ENCODE measurements around the gene FOXO6. TPM values are rescaled to one million over a fixed set of nuclear protein-coding genes. Genes with fewer than 3 reads are reported as not detected.

FOXO6 gene
- total and polyA plus RNA-seq, 9 of the 15 experiments (the other 6 are each of a cell fraction or from before 2014, with no cell fraction given), result 0.04 to 0.31 (median 0.12) TPM; not detected in 5

DNA sequence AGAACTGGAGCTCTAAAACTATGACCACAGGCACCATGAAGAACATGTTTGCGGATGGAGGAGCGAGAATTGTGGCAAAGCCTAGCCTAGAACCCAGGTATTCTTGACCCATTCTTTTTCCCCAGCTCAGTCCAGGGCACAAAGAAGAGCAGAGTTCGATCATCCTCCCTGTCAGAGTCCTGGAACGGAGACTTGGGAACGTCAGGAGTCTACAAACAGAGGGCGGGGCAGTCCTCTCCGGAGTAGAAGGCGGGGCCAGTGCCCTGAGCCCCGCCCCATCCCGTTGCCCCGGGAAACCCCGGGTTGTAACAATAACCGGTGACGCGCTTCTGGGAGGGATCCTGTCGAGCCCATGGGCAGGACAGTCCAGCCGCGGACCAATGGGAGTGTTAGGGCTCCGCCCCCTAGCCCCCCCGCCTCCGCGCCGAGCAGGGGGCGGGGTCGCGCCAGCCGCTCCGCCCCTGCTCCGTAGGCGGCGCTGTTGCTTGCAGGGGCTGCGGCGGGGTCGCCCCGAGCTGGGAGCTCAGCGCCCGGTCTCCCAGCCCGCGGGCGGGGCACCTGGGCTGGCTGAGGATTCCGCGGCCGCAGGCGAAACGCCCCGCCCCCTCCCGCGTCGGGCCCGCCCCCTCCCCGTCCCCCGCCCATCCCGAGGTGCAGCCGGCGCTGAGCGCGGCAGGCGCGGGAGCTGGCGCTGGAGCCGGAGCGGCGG, at the start of gene FOXO6 (continued):
- TF ChIP-seq, protein P1, sequence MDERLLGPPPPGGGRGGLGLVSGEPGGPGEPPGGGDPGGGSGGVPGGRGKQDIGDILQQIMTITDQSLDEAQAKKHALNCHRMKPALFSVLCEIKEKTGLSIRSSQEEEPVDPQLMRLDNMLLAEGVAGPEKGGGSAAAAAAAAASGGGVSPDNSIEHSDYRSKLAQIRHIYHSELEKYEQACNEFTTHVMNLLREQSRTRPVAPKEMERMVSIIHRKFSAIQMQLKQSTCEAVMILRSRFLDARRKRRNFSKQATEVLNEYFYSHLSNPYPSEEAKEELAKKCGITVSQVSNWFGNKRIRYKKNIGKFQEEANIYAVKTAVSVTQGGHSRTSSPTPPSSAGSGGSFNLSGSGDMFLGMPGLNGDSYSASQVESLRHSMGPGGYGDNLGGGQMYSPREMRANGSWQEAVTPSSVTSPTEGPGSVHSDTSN (CRISPR knock-in tag; IDR thresholded peaks at IDR 0.05; ENCODE audit: low read depth), result no peak
- TF ChIP-seq, protein P1 (tag; conservative IDR thresholded peaks at IDR 0.05; ENCODE audit: low read depth), result no peak
- TF ChIP-seq, protein P2, sequence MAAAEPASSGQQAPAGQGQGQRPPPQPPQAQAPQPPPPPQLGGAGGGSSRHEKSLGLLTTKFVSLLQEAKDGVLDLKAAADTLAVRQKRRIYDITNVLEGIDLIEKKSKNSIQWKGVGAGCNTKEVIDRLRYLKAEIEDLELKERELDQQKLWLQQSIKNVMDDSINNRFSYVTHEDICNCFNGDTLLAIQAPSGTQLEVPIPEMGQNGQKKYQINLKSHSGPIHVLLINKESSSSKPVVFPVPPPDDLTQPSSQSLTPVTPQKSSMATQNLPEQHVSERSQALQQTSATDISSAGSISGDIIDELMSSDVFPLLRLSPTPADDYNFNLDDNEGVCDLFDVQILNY (CRISPR knock-in tag; IDR thresholded peaks at IDR 0.05), result no peak
- TF ChIP-seq, protein P3, sequence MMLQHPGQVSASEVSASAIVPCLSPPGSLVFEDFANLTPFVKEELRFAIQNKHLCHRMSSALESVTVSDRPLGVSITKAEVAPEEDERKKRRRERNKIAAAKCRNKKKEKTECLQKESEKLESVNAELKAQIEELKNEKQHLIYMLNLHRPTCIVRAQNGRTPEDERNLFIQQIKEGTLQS (IDR thresholded peaks at IDR 0.05), result no peak
- TF ChIP-seq, protein P3 (CRISPR knock-in tag; conservative IDR thresholded peaks at IDR 0.05), result no peak
- TF ChIP-seq PRPF4 (IDR thresholded peaks at IDR 0.05; ENCODE audit: insufficient read depth, low read depth, low read length, poor library complexity, severe bottlenecking) (no peak), HIVEP1 (CRISPR knock-in tag; IDR thresholded peaks at IDR 0.05) (0 out of 2 replicates have a peak, but pooled peaks have one; percentile 66), ZNF444 (CRISPR knock-in tag; IDR thresholded peaks at IDR 0.05) (no peak), FUS (optimal IDR thresholded peaks at IDR 0.05; ENCODE audit: low read depth, low read length) (no peak), EWSR1 (IDR thresholded peaks at IDR 0.05; ENCODE audit: borderline replicate concordance, low read depth, partially characterized antibody) (no peak), RAD51 (IDR thresholded peaks at IDR 0.05; ENCODE audit: borderline replicate concordance, low read depth) (no peak), CREM (IDR thresholded peaks at IDR 0.05; ENCODE audit: low read depth) (peak; percentile 61), CBX5 (IDR thresholded peaks at IDR 0.05; ENCODE audit: borderline replicate concordance, low read depth) (no peak), FIP1L1 (IDR thresholded peaks at IDR 0.05; ENCODE audit: low read depth, low read length, poor library complexity, severe bottlenecking) (peak; percentile 34)
- TF ChIP-seq, protein P4, sequence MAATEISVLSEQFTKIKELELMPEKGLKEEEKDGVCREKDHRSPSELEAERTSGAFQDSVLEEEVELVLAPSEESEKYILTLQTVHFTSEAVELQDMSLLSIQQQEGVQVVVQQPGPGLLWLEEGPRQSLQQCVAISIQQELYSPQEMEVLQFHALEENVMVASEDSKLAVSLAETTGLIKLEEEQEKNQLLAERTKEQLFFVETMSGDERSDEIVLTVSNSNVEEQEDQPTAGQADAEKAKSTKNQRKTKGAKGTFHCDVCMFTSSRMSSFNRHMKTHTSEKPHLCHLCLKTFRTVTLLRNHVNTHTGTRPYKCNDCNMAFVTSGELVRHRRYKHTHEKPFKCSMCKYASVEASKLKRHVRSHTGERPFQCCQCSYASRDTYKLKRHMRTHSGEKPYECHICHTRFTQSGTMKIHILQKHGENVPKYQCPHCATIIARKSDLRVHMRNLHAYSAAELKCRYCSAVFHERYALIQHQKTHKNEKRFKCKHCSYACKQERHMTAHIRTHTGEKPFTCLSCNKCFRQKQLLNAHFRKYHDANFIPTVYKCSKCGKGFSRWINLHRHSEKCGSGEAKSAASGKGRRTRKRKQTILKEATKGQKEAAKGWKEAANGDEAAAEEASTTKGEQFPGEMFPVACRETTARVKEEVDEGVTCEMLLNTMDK (IDR thresholded peaks at IDR 0.05; ENCODE audit: borderline replicate concordance, insufficient read depth, low read depth, low read length, poor library complexity, severe bottlenecking), result peak; percentile 50
- TF ChIP-seq, protein P5, sequence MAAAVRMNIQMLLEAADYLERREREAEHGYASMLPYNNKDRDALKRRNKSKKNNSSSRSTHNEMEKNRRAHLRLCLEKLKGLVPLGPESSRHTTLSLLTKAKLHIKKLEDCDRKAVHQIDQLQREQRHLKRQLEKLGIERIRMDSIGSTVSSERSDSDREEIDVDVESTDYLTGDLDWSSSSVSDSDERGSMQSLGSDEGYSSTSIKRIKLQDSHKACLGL (CRISPR knock-in tag; IDR thresholded peaks at IDR 0.05; ENCODE audit: borderline replicate concordance, poor library complexity, severe bottlenecking), result no peak

All from K562 (cell line).